Astrocyte of the cerebellum (primary cell): ENCODE results near the gene RPP14.

Experiments
- DNase-seq: peaks from one replicate; pipeline ENCODE4 v3.0.0-alpha.2; 2011; ENCODE audit warnings: low read depth
- H3K4me3 ChIP-seq: 2 replicates; pipeline ENCODE4 v1.5.1; 2011; ENCODE audit warnings: mild to moderate bottlenecking, low read depth, low read length, moderate library complexity
- in situ Hi-C: cut with HindIII; loops from 2 replicates; pipeline ENCODE4 v1.10.0; 2017; ENCODE audit warnings: low sequenced_read_pairs
- TF ChIP-seq, protein P1 (sequence below): IDR thresholded peaks from 2 replicates; pipeline ENCODE4 v1.5.1; 2012; ENCODE audit warnings: low read length, low read depth, moderate library complexity, mild to moderate bottlenecking; ENCODE audit errors: missing control alignments

The RPP14 gene

GRCh38 chr3:58291671-58292338 lies 14.2 kb upstream of the RPP14 start:
- in situ Hi-C loops = no loop called here
- no peak for DNase-seq
- TF ChIP-seq, protein P1, sequence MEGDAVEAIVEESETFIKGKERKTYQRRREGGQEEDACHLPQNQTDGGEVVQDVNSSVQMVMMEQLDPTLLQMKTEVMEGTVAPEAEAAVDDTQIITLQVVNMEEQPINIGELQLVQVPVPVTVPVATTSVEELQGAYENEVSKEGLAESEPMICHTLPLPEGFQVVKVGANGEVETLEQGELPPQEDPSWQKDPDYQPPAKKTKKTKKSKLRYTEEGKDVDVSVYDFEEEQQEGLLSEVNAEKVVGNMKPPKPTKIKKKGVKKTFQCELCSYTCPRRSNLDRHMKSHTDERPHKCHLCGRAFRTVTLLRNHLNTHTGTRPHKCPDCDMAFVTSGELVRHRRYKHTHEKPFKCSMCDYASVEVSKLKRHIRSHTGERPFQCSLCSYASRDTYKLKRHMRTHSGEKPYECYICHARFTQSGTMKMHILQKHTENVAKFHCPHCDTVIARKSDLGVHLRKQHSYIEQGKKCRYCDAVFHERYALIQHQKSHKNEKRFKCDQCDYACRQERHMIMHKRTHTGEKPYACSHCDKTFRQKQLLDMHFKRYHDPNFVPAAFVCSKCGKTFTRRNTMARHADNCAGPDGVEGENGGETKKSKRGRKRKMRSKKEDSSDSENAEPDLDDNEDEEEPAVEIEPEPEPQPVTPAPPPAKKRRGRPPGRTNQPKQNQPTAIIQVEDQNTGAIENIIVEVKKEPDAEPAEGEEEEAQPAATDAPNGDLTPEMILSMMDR = no peak
- no peak overlapping the region for H3K4me3 ChIP-seq

- in situ Hi-C loops = no loop called here
- no peak for DNase-seq
- H3K4me3 ChIP-seq = no peak overlapping the region
- TF ChIP-seq, protein P1 = no peak
Observed at GRCh38 chr3:58292866-58293265, 13.2 kb upstream of the RPP14 start.

GRCh38 chr3:58293516-58293915 lies 12.5 kb upstream of the RPP14 start:
- TF ChIP-seq, protein P1 = no peak
- no peak for DNase-seq
- in situ Hi-C loops = no loop called here
- H3K4me3 ChIP-seq = no peak overlapping the region

- no peak overlapping the region for H3K4me3 ChIP-seq
- in situ Hi-C loops = no loop called here
- TF ChIP-seq, protein P1 = no peak
- DNase-seq = no peak
Observed at GRCh38 chr3:58296269-58296668, 9.8 kb upstream of the RPP14 start.

- in situ Hi-C loops = no loop called here
- TF ChIP-seq, protein P1 = no peak
- no peak for DNase-seq
- H3K4me3 ChIP-seq = no peak overlapping the region
Observed at GRCh38 chr3:58296843-58297242, 9.2 kb upstream of the RPP14 start.

DNA sequence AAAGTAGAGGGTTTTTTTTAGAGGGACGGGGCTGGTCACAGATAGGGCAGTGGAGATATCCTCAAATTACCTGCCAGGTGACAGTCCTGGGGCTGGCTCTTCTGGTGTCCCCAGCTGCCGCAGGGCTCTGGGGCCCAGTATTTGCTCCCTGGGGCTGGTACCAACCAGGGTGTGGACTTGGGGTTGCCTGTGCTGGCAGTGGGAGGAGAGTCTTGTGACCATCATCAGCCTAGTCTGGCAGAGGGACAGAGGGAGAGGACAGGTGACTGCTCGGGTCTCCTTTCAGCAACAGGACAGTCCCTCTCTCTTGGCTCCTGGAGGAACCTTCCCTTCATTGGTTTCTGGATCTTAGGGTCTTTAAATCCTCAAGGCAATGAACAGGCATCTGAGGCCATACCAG lies 7.9 kb upstream of the RPP14 start:
- in situ Hi-C loops = no loop called here

More for the DNA sequence above, 7.9 kb upstream of the RPP14 start:
- no peak overlapping the region for H3K4me3 ChIP-seq
- DNase-seq = no peak
- TF ChIP-seq, protein P1 = no peak
